Iris pigment epithelial cell (primary cell): ENCODE data around the gene MTHFD2L.

Experiments
- DNase-seq: peaks from one replicate; pipeline ENCODE4 v3.0.0-alpha.2; 2011; ENCODE audit warnings: low read depth

The MTHFD2L gene

GRCh38 chr4:74252933-74253332, 95.0 kb downstream of the MTHFD2L start:
- no peak for DNase-seq

- no peak for DNase-seq
These were observed 96.5 kb downstream of the MTHFD2L start for GRCh38 chr4:74254386-74254785.

GRCh38 chr4:74255096-74255495, 97.2 kb downstream of the MTHFD2L start:
- no peak for DNase-seq

DNA sequence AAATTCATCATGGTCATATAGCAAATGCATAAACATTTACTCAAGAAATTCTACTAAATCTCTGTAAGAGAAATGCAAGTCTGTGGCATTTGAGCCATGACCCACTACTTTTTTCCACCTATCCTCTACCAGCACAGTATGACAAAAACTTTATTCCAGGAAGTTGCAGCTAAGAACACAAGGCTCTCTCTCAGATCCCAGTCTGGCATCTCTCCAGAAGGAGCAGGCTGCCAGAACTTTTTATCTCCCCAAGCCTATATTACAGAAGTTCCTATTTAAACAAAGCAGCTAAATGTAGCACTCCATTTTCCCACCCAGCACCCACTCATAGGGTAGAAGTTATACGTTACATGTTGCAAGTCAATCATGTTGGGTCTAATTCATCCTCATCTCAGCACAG, 101.0 kb downstream of the MTHFD2L start:
- peak; percentile 76 for DNase-seq

GRCh38 chr4:74260036-74260435, 102.1 kb downstream of the MTHFD2L start:
- no peak for DNase-seq

DNA sequence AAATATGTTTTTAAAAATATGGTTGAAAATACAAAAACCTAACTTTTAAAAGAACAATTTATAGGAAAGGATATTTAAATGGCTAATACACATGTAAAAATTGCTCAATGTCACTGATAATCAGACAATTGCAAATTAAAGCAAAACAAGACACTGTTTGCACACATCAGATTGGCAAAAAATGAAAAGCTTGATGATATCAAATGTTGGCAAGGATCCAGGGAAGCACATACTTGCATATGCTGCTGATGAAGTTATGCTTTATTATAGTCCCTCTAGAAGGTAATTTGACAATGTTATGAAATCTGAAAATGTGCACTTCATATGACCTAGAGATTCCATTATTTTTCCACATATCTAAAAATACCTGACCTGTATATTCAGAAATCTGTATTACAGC, 104.6 kb downstream of the MTHFD2L start:
- peak; percentile 40 for DNase-seq

DNA sequence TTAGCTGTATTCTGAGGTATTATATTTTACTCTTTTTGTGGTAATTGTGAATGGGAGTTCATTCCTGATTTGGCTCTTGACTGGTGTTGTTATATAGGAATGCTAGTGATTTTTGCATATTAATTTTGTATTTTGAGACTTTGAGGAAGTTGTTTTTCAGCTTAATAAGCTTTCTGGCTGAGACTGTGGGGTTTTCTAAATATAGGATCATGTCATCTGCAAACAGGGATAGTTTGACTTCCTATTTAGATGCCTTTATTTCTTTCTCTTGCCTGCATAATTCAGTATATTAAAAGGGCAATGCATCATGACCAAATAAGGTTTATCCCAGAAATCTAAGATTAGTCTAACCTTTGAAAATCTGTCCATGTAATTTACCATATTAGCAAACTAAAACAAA, 105.6 kb downstream of the MTHFD2L start:
- no peak for DNase-seq

- peak; percentile 11 for DNase-seq
These were observed 108.2 kb downstream of the MTHFD2L start for GRCh38 chr4:74266081-74266480.

DNA sequence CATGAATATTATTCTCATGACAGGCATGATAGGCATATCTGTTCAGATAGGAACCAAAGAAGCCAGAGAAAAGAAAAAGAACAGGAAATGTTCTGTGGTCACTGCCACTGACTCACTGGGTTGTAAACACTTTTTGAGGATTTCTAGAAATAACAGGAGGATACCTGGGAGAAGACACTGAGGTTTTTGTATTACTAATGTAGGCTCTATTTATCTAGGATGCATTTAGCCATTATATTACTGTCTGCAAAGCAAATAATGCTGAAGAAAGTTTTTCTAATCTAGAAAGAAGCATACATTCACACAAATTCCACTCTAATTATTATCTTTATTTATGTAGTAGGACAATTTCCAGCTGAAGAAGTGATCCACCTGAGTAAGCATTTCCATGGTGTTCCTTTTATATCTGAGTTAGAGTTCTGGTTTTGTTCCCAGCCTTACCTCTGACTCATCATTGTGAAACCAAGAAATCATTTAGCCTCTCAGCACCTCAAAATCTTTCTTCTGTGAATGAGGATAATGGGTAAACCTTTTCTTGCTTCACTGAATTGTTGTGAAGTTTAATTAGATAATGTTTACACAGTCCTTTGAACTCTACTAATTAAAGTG, 110.2 kb downstream of the MTHFD2L start:
- peak; percentile 83 for DNase-seq

DNA sequence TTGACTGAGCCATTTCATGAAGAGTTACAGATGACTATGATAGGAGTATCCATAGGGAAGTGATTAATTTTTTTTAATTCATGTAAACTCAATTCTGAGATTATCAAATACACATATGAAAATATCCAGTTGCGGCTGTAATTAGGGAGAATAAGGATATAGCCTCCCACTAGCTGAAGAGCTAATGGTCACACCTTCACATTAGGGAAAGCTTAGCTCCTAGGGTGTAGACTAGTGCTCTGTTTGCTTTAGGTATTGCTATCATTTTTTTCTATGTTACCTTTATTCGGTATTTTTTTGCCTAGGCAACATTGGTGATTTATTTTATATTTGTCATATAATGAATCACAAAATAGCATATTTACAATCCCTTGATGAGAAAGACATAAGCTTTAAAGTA, 110.7 kb downstream of the MTHFD2L start:
- DNase-seq, result no peak

DNA sequence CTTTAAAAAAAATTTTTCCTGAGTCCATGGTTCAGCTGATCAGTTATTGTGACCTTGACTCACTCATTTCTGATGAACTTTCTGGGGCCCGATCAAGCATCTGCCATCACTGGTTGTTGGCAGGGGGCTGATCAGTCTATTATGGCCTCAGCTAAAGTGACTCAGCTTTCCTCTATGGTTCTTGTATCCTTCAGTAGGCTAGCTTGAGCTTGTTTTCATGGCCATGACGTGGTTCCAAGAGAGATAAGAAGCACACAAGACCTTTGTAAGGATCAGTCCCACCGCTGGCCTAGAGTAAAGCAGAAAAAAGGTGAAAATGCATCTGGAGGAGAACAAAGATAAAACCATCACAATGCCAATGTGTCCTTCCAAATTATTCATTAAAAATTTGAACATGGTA, 120.6 kb downstream of the MTHFD2L start:
- no peak for DNase-seq

- no peak for DNase-seq
These were observed 121.8 kb downstream of the MTHFD2L start for GRCh38 chr4:74279716-74280115.

- no peak for DNase-seq
These were observed 125.0 kb downstream of the MTHFD2L start for GRCh38 chr4:74282926-74283325.

DNA sequence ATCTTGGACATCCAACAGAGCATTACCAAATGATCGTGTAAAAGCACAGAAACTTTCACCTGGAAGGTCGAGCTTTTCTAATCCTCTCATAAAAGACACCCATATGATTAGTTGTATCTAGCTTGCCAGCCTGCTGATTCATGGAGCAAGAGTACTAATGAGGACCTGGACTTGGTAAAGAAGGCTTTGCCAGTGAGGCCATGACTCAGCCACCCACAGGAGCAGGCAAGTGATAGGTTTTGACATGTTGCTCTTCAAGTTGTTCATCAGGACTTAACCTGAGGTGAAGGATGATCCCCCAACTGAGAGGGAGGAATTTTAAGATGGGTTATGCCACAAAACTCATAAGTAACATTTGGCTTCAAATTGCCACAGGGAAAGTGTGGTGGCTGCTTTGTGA, 125.7 kb downstream of the MTHFD2L start:
- DNase-seq, result peak; percentile 74

DNA sequence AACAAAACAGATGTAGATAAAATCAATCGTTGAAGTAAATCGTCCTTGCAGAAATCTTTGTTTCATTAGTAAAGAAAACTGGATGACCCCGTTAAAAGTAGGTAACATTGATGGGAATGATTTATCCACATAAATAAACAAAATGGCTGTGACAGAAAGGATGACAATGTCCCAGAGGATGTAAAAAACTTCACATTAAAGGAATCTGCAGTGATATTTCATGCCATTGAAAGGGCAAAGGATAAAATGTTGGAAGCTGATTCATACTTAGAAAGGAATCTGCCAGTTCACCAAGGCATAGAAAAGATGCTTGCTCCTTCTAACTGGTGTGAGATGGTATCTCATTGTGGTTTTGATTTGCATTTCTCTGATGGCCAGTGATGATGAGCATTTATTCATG, 126.1 kb downstream of the MTHFD2L start:
- peak; percentile 72 for DNase-seq

DNA sequence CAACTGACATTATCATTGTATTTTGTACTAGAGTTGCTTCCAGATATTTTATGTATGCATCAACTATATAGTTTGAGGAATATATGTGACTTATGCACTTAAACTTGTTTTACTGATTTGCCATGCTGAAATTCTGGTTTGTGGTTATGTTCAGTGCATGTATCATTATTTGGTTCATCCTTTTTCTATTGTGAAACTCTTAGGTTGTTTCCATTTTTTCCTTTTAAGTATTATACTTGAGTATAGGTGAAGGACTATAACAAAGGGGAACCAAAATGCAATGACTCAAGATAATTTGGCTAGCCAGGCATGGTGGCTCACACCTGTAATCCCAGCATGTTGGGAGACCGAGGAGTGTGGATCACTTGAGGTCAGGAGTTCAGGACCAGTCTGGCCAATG, 129.2 kb downstream of the MTHFD2L start:
- no peak for DNase-seq

DNA sequence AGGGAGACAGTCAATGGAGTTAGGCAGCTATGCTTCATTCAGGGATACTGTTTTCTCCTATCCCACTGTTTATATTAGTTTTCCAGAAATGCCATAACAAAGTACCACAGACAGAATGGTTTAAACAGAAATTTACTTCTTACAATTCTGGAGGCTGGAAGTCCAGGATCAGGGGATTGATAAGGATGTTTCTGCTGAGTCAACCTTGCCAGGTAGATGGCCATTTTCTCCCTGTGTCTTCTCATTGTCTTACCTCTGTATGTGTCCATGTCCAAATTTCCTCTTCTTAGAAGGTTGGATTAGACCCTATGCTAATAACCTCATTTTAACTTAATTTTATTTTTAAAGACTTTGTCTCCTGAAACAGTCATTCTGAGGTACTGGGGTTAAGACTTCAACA, 129.9 kb downstream of the MTHFD2L start:
- no peak for DNase-seq

GRCh38 chr4:74291471-74291870, 133.6 kb downstream of the MTHFD2L start:
- DNase-seq, result no peak

DNA sequence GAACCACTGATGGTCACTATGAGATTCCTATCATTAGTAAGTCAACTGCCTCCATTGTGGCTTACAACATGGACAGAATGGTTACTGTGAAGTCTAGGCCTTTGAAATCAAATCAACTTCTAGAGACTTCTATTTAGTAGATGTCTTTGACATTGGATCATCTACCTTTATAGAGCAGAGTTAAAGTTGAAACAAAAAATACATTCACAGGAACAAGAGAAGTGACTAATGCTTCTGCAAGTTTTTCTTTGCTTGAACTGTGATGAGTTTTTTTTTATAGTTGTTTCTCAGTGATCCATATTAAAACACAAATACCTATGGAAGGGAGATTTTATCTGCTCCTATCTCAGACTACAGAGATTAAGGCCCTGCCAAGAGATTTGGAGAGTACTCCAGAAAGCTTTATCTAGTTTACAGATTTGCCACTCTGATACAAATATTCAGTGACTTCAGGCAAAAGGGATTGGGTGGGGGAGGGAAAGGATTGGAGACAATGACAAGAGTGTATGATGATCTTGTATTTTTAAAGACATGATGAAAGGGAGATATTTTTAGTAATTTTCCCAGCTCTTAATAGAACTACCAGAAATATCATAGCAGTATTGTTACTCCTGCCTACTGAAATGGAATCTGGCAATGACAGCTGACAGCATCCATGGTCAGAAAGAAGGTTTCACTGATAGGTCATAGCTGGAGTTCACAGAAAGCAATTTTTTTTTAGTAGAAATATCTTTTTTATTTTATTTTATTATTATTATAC, 134.4 kb downstream of the MTHFD2L start:
- DNase-seq, result no peak

DNA sequence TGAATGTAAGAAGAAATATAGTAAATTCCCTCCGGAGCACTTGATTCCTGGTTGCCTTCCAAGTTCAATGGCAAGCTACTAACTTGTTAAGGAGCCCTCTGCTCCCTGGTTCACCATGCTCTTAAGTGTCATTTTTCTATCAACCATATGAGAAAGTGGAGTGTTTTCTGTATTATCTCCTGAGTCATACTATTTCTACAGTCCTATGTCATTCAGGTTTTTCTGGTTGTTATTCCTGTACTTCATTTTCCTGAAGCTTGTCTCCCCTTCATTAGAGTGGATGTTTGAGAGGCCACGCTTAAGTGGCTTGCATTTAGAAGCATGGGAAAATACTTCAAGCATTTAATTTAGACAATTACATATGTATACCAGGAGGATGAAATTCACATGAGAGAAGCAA, 135.6 kb downstream of the MTHFD2L start:
- DNase-seq, result no peak

DNA sequence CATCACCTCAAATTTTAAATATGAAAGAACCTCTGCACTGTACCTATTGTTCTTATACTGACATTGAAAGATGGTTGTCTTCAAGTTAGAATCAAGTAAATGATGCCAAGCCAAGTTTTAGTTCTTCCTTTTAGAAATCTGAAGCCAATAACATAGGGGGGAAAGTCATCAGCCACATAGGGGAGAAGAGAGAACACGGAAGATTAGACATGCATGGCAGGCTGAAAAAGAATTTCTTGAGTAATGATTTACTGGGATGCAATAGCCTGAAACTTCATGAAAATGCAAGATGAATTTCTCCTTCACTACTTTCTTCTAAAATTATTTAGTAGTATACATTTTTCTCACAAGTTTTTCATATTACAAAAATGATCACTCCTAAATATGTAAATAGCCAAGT, 136.8 kb downstream of the MTHFD2L start:
- no peak for DNase-seq

DNA sequence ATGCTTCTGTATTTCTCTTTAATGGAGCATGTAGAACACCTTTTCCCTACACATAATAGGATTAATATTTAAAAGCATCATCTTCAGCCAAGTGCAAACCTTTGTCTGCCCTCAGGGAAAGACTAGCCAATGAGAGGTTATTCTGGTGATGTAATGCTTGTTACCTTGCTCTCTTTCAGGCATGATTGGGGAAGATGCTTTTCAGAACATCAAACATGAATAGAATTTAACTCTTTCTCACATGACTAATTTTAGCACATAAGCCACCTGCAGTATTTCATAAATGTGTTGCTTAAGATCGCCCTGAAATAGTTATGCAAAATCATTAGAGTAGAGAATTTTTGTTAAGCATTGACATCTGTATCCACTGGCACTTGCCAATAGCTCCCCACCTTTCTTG, 139.6 kb downstream of the MTHFD2L start:
- DNase-seq, result no peak

GRCh38 chr4:74304095-74304625, 146.2 kb downstream of the MTHFD2L start:
- DNase-seq, result no peak

DNA sequence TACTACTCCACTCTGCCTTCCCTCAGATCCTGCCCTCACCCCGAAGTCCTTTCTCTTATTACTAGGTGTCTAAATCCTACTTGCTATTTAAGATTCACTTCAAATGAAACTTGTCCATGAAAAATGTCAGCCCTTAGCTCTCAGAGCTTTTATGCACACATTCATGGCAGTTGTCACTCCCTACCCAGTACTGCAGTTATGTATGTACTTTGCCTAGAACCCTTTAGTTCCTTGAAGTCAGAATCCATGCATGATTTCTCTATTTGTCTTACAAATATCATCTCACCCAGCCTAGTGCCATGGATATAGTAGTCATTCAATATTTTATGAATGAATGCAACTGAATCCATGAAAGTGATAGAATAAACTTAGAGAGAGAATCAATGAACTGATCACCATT, 147.1 kb downstream of the MTHFD2L start:
- DNase-seq, result no peak
